Osteoblast (primary cell): ENCODE measurements around the gene TNS3. TPM values are rescaled to one million over a fixed set of nuclear protein-coding genes. Genes with fewer than 3 reads are reported as not detected.

Experiments
- DNase-seq: peaks from one replicate; pipeline ENCODE4 v3.0.0; 2011; ENCODE audit warnings: low spot score, mixed read lengths; ENCODE audit not compliant: insufficient read length; ENCODE audit errors: missing footprints
- H2AFZ ChIP-seq: 2 replicates; pipeline ENCODE4 v1.6.0; 2011; ENCODE audit warnings: mild to moderate bottlenecking, low read length
- H3K27ac ChIP-seq: 2 replicates; pipeline ENCODE4 v1.5.1; 2011; ENCODE audit warnings: mild to moderate bottlenecking, low read depth, low read length, moderate library complexity
- H3K27me3 ChIP-seq: 2 replicates; pipeline ENCODE4 v1.6.0; 2012; ENCODE audit warnings: mild to moderate bottlenecking, control low read depth, inconsistent platforms, low read length, moderate library complexity; ENCODE audit not compliant: insufficient read depth
- H3K36me3 ChIP-seq: 2 replicates; pipeline ENCODE4 v1.5.1; 2011; ENCODE audit warnings: mild to moderate bottlenecking, low read length, control low read depth, moderate library complexity; ENCODE audit not compliant: insufficient read depth
- H3K4me1 ChIP-seq: 2 replicates; pipeline ENCODE4 v1.5.1; 2011; ENCODE audit warnings: mild to moderate bottlenecking, low read length, control low read depth, moderate library complexity; ENCODE audit not compliant: insufficient read depth
- H3K4me2 ChIP-seq: 2 replicates; pipeline ENCODE4 v1.6.0; 2011; ENCODE audit warnings: mild to moderate bottlenecking, low read length; ENCODE audit not compliant: insufficient read depth
- H3K4me3 ChIP-seq: fragments of 200-600 bp; sonication (generic); 3 replicates; pipeline ENCODE4 v1.5.1; 2012; ENCODE audit warnings: mild to moderate bottlenecking, low read length, inconsistent platforms; ENCODE audit not compliant: insufficient read depth
- H3K79me2 ChIP-seq: 2 replicates; pipeline ENCODE4 v1.6.0; 2012; ENCODE audit warnings: mild to moderate bottlenecking, low read length, control low read depth, inconsistent platforms; ENCODE audit not compliant: insufficient read depth
- H3K9me3 ChIP-seq: 2 replicates; pipeline ENCODE4 v1.5.1; 2011; ENCODE audit warnings: low read depth, low read length, control low read depth
- H4K20me1 ChIP-seq: 2 replicates; pipeline ENCODE4 v1.6.0; 2012; ENCODE audit warnings: mild to moderate bottlenecking, low read length, control low read depth; ENCODE audit not compliant: insufficient read depth
- CTCF ChIP-seq: IDR thresholded peaks from 2 replicates; pipeline ENCODE4 v1.5.1; 2011; ENCODE audit warnings: mild to moderate bottlenecking, low read depth, low read length, moderate library complexity; ENCODE audit errors: extremely low read depth
- total RNA-seq: library from RNA; depleted of rRNA; stranded (reverse); fragments of >200 nt; gene quantifications from 2 replicates; pipeline ENCODE4 v1.2.3, GENCODE V29; 2012

TNS3 gene
- total RNA-seq, 1 donor, result 67.3 TPM

GRCh38 chr7:47322731-47323130 is 259.2 kb downstream of the TNS3 start:
- H3K4me2 ChIP-seq, result no peak overlapping the region
- peaks cover 24% of the 10 kb centered on the region for H3K4me1 ChIP-seq
- DNase-seq, result no peak
- H3K36me3 ChIP-seq, result peaks cover 29% of the 10 kb centered on the region
- H3K79me2 ChIP-seq, result peaks cover 21% of the 10 kb centered on the region
- peaks cover 2% of the 10 kb centered on the region for H3K9me3 ChIP-seq
- no peak overlapping the region for H2AFZ ChIP-seq
- no peak overlapping the region for H3K27ac ChIP-seq
- no peak overlapping the region for H3K4me3 ChIP-seq
- peaks cover 21% of the 10 kb centered on the region for H4K20me1 ChIP-seq
- no peak for TF ChIP-seq CTCF
- H3K27me3 ChIP-seq, result no peaks in the 10 kb centered on the region

- no peak overlapping the region for H2AFZ ChIP-seq
- H3K9me3 ChIP-seq, result peaks cover 2% of the 10 kb centered on the region
- H3K36me3 ChIP-seq, result peaks cover 29% of the 10 kb centered on the region
- H3K79me2 ChIP-seq, result peaks cover 16% of the 10 kb centered on the region
- peak; percentile 90 for DNase-seq
- peaks cover 11% of the 10 kb centered on the region for H3K4me1 ChIP-seq
- H4K20me1 ChIP-seq, result peaks cover 6% of the 10 kb centered on the region
- H3K4me2 ChIP-seq, result no peak overlapping the region
- no peaks in the 10 kb centered on the region for H3K27me3 ChIP-seq
- no peak overlapping the region for H3K27ac ChIP-seq
- TF ChIP-seq CTCF, result no peak
- no peak overlapping the region for H3K4me3 ChIP-seq
These were observed 261.6 kb downstream of the TNS3 start for GRCh38 chr7:47320296-47320695.

GRCh38 chr7:47318395-47319182 is 263.3 kb downstream of the TNS3 start:
- DNase-seq, result no peak
- H3K9me3 ChIP-seq, result peaks cover 2% of the 10 kb centered on the region
- TF ChIP-seq CTCF, result no peak
- no peak overlapping the region for H2AFZ ChIP-seq
- no peak overlapping the region for H3K27ac ChIP-seq
- H3K4me1 ChIP-seq, result peaks cover 22% of the 10 kb centered on the region
- no peaks in the 10 kb centered on the region for H3K27me3 ChIP-seq
- H3K4me2 ChIP-seq, result no peak overlapping the region
- H3K4me3 ChIP-seq, result no peak overlapping the region
- peaks cover 10% of the 10 kb centered on the region for H3K79me2 ChIP-seq
- peaks cover 37% of the 10 kb centered on the region for H3K36me3 ChIP-seq
- peaks cover 15% of the 10 kb centered on the region for H4K20me1 ChIP-seq

GRCh38 chr7:47317487-47317886 is 264.4 kb downstream of the TNS3 start:
- no peak overlapping the region for H2AFZ ChIP-seq
- H3K79me2 ChIP-seq, result peaks cover 3% of the 10 kb centered on the region
- no peak for DNase-seq
- peaks cover 22% of the 10 kb centered on the region for H3K4me1 ChIP-seq
- H3K4me3 ChIP-seq, result no peak overlapping the region
- peaks cover 15% of the 10 kb centered on the region for H4K20me1 ChIP-seq
- peaks cover 38% of the 10 kb centered on the region for H3K36me3 ChIP-seq
- TF ChIP-seq CTCF, result no peak
- H3K27me3 ChIP-seq, result no peaks in the 10 kb centered on the region
- H3K27ac ChIP-seq, result no peak overlapping the region
- H3K9me3 ChIP-seq, result peaks cover 2% of the 10 kb centered on the region
- no peak overlapping the region for H3K4me2 ChIP-seq
